LNCAP (cell line): ENCODE measurements around the gene RGL1.

ENCODE experiments used
- CTCF ChIP-seq: fragments of 450-650 bp; IDR thresholded peaks from 2 replicates; pipeline ENCODE4 v1.5.1; 2017; ENCODE audit warnings: mild to moderate bottlenecking

Gene RGL1

GRCh38 chr1:183887826-183888819 is 83.2 kb downstream of the RGL1 start:
- TF ChIP-seq CTCF: no peak

- TF ChIP-seq CTCF: no peak
Observed at GRCh38 chr1:183889095-183889494, 84.2 kb downstream of the RGL1 start.

GRCh38 chr1:183891158-183891856 is 86.4 kb downstream of the RGL1 start:
- no peak for TF ChIP-seq CTCF

GRCh38 chr1:183892351-183892793 is 87.5 kb downstream of the RGL1 start:
- TF ChIP-seq CTCF: no peak

- no peak for TF ChIP-seq CTCF
Observed at GRCh38 chr1:183893561-183894289, 88.8 kb downstream of the RGL1 start.

- TF ChIP-seq CTCF: no peak
Observed at GRCh38 chr1:183894290-183894565, 89.3 kb downstream of the RGL1 start.

- TF ChIP-seq CTCF: no peak
Observed at GRCh38 chr1:183896466-183897048, 91.6 kb downstream of the RGL1 start.
